Spleen (tissue), 11 donors: ENCODE results near the gene STOM. TPM values are rescaled to one million over a fixed set of nuclear protein-coding genes. Genes with fewer than 3 reads are reported as not detected.

ENCODE experiments used
- DNase-seq: peaks from one replicate; pipeline ENCODE4 v3.0.0-alpha.2; 2020
- H3K27ac ChIP-seq, 8 donors: fragments of 200-600 bp; sonication (generic) in 7 of 8; 1 replicate in 4 of 8; 2 replicates in 4 of 8; pipeline versions ENCODE4 v1.5.0 to v1.8.0; 2016 to 2021; ENCODE audit warnings: inconsistent platforms in 4 of 8, mild to moderate bottlenecking in 4 of 8, moderate library complexity in 1 of 8
- H3K27me3 ChIP-seq, 7 donors: fragments of 200-600 bp; sonication (generic) in 6 of 7; replicated peaks in 1 of 7; 1 replicate in 4 of 7; 2 replicates in 3 of 7; pipeline versions ENCODE4 v1.5.0 to v1.8.0; 2016 to 2021; ENCODE audit warnings: inconsistent platforms in 3 of 7, mild to moderate bottlenecking in 1 of 7
- H3K36me3 ChIP-seq, 6 donors: fragments of 200-600 bp; sonication (generic) in 5 of 6; 1 replicate in 4 of 6; 2 replicates in 2 of 6; pipeline versions ENCODE4 v1.5.0 to v1.8.0; 2016 to 2021; ENCODE audit warnings: inconsistent platforms in 2 of 6
- H3K4me1 ChIP-seq, 6 donors: fragments of 200-600 bp; sonication (generic) in 5 of 6; 1 replicate in 3 of 6; 2 replicates in 3 of 6; pipeline versions ENCODE4 v1.5.0 to v1.8.0; 2016 to 2021; ENCODE audit warnings: inconsistent platforms in 3 of 6
- H3K4me3 ChIP-seq, 8 donors: fragments of 200-600 bp; sonication (generic) in 7 of 8; 1 replicate in 4 of 8; 2 replicates in 4 of 8; pipeline versions ENCODE4 v1.5.0 to v1.8.0; 2016 to 2021; ENCODE audit warnings: inconsistent platforms in 4 of 8, mild to moderate bottlenecking in 4 of 8, moderate library complexity in 2 of 8
- H3K9me3 ChIP-seq, 8 donors: fragments of 200-600 bp; sonication (generic) in 7 of 8; 1 replicate in 4 of 8; 2 replicates in 4 of 8; pipeline versions ENCODE4 v1.5.0 to v1.8.0; 2016 to 2021; ENCODE audit warnings: inconsistent platforms in 4 of 8
- CTCF ChIP-seq, 11 experiments: fragments of 200-600 bp in 7 of 11; fragments of 450-650 bp in 4 of 11; sonication (generic) in 4 of 11; IDR thresholded peaks in 8 of 11; conservative IDR thresholded peaks in 3 of 11; 1 replicate in 7 of 11; 2 replicates in 4 of 11; pipeline versions ENCODE4 v1.4.0 to v1.8.0; 2016 to 2021; ENCODE audit warnings: antibody characterized with exemption in 11 of 11, inconsistent platforms in 4 of 11, mild to moderate bottlenecking in 1 of 11
- POLR2A ChIP-seq, 3 donors: fragments of 450-650 bp; IDR thresholded peaks; one replicate each; pipeline ENCODE4 v1.5.1; 2017; ENCODE audit warnings: antibody characterized with exemption in 3 of 3, mild to moderate bottlenecking in 1 of 3
- POLR2AphosphoS5 ChIP-seq, 3 donors: sonication (generic); formaldehyde crosslinking; IDR thresholded peaks; one replicate each; pipeline ENCODE4 v1.5.1; 2017; ENCODE audit warnings: antibody characterized with exemption in 3 of 3
- WGBS, 5 donors: extraction: QIAGEN DNeasy Blood & Tissue Kit in 3 of 5; methylation state at CpG; one replicate each; pipeline versions ENCODE4 v1.1.5 to v1.1.7; 2013 to 2018; 5-methylcytosine and 5-hydroxymethylcytosine counted together
- intact Hi-C: fragments of 100-400 bp; cut with DNase I; formaldehyde crosslinking; loops from one replicate; pipeline ENCODE4 v1.15.0; 2023; ENCODE audit warnings: low total_unique reads
- polyA plus RNA-seq, 3 donors: library from polyadenylated mRNA; stranded (reverse); fragments of 200-250 nt; gene quantifications; one replicate each; pipeline ENCODE4 v1.2.1, GENCODE V29; 2013
- total RNA-seq, 7 donors: library from RNA; depleted of rRNA in 3 of 7; stranded (reverse); fragments of >200 nt in 3 of 7; fragmentation: NEBNext Ultra II Directional in 4 of 7; extraction: Animal tissue kit (Norgen Biotek cat#: 25700) in 4 of 7; gene quantifications; one replicate each; pipeline versions ENCODE4 v1.1.0 to v1.2.1, GENCODE V29; 2016 to 2021
- donor health status: healthy with polysubstance abuse.
- donor health status: DM: no; HTN: no; CAD: no; lungs with moderate emphysema.
- donor health status: DM: no; HTN: no; CAD: no.
- donor health status: Bipolar disorder and iron deficiency.
- donor health status: healthy.
- donor health status: DM: no; HTN: no; CAD: no.
- donor health status: DM: yes; HTN: yes; CAD: no.

The STOM gene
- total and polyA plus RNA-seq, 10 donors, result 42.7 to 493 (median 311) TPM

GRCh38 chr9:121299467-121300282 lies 70.4 kb downstream of the STOM start:
- 2 to 5% (median 4%) methylated on average over 36 to 74 of the region's 74 CpGs for WGBS, 5 donors
- Histone ChIP-seq H3K4me3 (peak overlapping the region; percentile 32 to 80 (median 58)), H3K27me3 (peaks cover 0 to 10% (median 0%) of the 10 kb centered on the region in 7 donors), H3K9me3 (no peaks in the 10 kb centered on the region), H3K36me3 (peaks cover 0 to 48% (median 20%) of the 10 kb centered on the region in 6 donors), H3K4me1 (peaks cover 17 to 70% (median 48%) of the 10 kb centered on the region in 6 donors), H3K27ac (peak overlapping the region in 7 of 8 donors; percentile 48 to 76 (median 73))
- intact Hi-C loops, result no loop called here
- peak; percentile 87 for DNase-seq
- no peak for TF ChIP-seq POLR2A (IDR thresholded peaks at IDR 0.05)
- peak in 2 of 3 donors; percentile 71 to 75 for TF ChIP-seq POLR2AphosphoS5 (IDR thresholded peaks at IDR 0.05)

- Histone ChIP-seq H3K4me1 (peaks cover 21 to 78% (median 53%) of the 10 kb centered on the region in 6 donors), H3K9me3 (no peaks in the 10 kb centered on the region)
- intact Hi-C loops, result no loop called here
Measured at GRCh38 chr9:121298689-121299466, 71.2 kb downstream of the STOM start.

GRCh38 chr9:121298016-121298538 lies 72.0 kb downstream of the STOM start:
- DNase-seq, result no peak
- no peaks in the 10 kb centered on the region for H3K9me3 ChIP-seq
- peaks cover 0 to 10% (median 0%) of the 10 kb centered on the region in 7 donors for H3K27me3 ChIP-seq
- peaks cover 23 to 83% (median 56%) of the 10 kb centered on the region in 6 donors for H3K4me1 ChIP-seq
- TF ChIP-seq POLR2A (IDR thresholded peaks at IDR 0.05) (no peak), CTCF (IDR thresholded peaks at IDR 0.05 in 8 of 11, conservative IDR thresholded peaks at IDR 0.05 in 3 of 11) (no peak), POLR2AphosphoS5 (IDR thresholded peaks at IDR 0.05) (no peak)
- H3K36me3 ChIP-seq, result peaks cover 0 to 44% (median 9%) of the 10 kb centered on the region in 6 donors
- intact Hi-C loops, result no loop called here
- peak overlapping the region in 7 of 8 donors; percentile 48 to 76 (median 73) for H3K27ac ChIP-seq
- no peak overlapping the region for H3K4me3 ChIP-seq
- 85 to 92% (median 87%) methylated on average over 7 of the region's 7 CpGs for WGBS, 5 donors

More at GRCh38 chr9:121298689-121299466, 71.2 kb downstream of the STOM start:
- Histone ChIP-seq H3K27ac (peak overlapping the region; percentile 41 to 76 (median 72)), H3K4me3 (peak overlapping the region; percentile 32 to 80 (median 58)), H3K27me3 (peaks cover 0 to 10% (median 0%) of the 10 kb centered on the region in 7 donors), H3K36me3 (peaks cover 0 to 48% (median 16%) of the 10 kb centered on the region in 6 donors)
- WGBS, 5 donors, result 34 to 44% (median 40%) methylated on average over 13 of the region's 13 CpGs
- no peak for DNase-seq
- TF ChIP-seq POLR2A (IDR thresholded peaks at IDR 0.05) (no peak), CTCF (IDR thresholded peaks at IDR 0.05 in 8 of 11, conservative IDR thresholded peaks at IDR 0.05 in 3 of 11) (no peak), POLR2AphosphoS5 (IDR thresholded peaks at IDR 0.05) (no peak)

- peaks cover 23 to 88% (median 58%) of the 10 kb centered on the region in 6 donors for H3K4me1 ChIP-seq
- no peak for TF ChIP-seq CTCF (IDR thresholded peaks at IDR 0.05 in 8 of 11, conservative IDR thresholded peaks at IDR 0.05 in 3 of 11)
- no peak for TF ChIP-seq POLR2AphosphoS5 (IDR thresholded peaks at IDR 0.05)
- TF ChIP-seq POLR2A (IDR thresholded peaks at IDR 0.05), result no peak
- H3K36me3 ChIP-seq, result peaks cover 0 to 44% (median 3%) of the 10 kb centered on the region in 6 donors
- peaks cover 0 to 10% (median 0%) of the 10 kb centered on the region in 7 donors for H3K27me3 ChIP-seq
- no peaks in the 10 kb centered on the region for H3K9me3 ChIP-seq
- peak overlapping the region in 5 of 8 donors; percentile 61 to 76 (median 73) for H3K27ac ChIP-seq
- intact Hi-C loops, result no loop called here
- no peak for DNase-seq
- H3K4me3 ChIP-seq, result no peak overlapping the region
- 20 to 45% (median 32%) methylated on average over 4 of the region's 4 CpGs for WGBS, 5 donors
Measured at GRCh38 chr9:121297389-121297788, 72.7 kb downstream of the STOM start.
